GM19395 (cell line): Measurements from ENCODE around the gene COLQ.
"Not testable (repeated sequence)": the region's sequence is repeated elsewhere in the genome, so short reads cannot be mapped to it uniquely, and the experiment has no call there.

Experiments used
- ATAC-seq: cut with Tn5 transposase; IDR thresholded peaks from one replicate; pipeline ENCODE4 v1.9.1; 2021; ENCODE audit warnings: mild to moderate bottlenecking, moderate library complexity; ENCODE audit not compliant: unreplicated experiment

Gene COLQ

GRCh38 chr3:15521573-15521965, at the start of gene COLQ:
TSS of gene COLQ (minus strand) at chr3:15521706. CDS start at chr3:15521625, 81 bp downstream.
- no peak for ATAC-seq

DNA sequence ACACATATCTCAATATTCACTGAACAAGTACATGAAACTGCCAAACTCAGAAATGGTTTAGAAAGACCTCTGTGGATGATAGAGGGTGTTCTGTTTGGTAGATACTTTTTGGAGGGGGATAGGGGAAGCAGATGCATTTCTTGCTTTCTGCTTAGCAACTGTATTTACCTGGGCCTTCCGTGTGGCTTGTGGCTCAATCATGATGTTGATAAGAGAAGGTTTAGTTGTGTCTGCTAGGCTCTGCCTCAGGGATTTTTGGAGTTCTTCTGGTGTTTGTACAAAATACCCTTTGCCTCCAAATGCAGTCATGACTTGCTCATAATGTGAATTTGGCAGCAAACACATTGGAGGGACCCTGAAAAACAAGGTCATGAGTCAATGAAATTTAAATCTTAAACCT, 41.7 kb upstream of the COLQ start:
- no peak for ATAC-seq

DNA sequence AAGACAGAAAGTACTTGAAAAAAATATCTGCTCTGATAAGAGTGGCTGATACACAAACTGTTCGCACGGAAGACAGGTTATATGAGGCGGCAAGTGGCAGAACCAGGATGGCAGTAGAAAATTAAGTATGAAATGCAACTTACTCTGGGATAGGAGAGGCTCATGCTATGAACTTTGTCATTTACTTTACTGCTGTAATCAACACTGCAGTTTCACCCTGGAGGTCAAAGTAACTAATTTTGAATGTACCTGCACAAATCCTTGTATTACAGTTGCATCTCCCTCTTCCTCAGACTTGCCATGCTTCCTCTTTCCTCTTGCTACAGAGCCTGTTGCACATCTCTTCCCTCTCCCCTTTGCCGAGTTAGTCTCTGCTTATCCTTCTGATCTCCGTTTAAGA, 41.1 kb upstream of the COLQ start:
- no peak for ATAC-seq

DNA sequence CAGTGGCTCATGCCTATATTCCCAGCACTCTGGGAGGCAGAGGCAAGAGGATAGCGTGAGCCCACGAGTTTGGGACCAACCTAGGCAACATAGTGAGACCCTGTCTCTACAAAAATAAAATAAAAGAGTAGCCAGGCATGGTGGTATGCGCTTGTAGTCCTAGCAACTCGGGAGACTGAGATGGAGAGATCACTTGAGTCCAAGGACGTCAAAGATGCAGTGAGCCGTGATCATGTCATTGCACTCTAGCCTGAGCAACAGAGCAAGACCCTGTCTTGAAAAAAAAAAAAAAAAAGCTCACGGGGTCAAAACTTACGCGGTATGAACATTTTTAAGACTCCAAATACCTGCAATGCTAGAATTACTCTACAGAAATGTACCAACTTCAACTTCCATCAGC, 37.1 kb upstream of the COLQ start:
- no peak for ATAC-seq

GRCh38 chr3:15557511-15557946, 36.0 kb upstream of the COLQ start:
- peak; percentile 62 for ATAC-seq

DNA sequence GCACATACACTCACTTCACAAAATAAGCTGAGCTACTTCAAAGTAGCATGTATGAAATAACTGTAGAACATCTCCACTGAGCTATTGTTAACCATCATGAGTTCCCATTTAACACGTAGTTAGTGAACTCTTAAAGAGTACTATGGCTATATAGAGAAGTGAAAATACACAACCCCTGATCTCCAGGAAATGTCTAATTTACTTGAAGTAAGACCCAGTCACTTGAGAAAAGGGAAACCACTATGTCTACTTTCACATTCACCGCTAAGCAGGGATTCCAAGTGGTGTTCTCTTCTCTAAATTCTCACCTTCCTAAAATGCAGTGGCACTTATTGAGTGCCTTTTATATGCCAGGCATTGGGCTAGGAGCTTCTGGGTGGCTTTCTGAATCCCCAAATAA, 35.0 kb upstream of the COLQ start:
- ATAC-seq = peak; percentile 94

GRCh38 chr3:15553749-15554148, 32.2 kb upstream of the COLQ start:
- no peak for ATAC-seq

DNA sequence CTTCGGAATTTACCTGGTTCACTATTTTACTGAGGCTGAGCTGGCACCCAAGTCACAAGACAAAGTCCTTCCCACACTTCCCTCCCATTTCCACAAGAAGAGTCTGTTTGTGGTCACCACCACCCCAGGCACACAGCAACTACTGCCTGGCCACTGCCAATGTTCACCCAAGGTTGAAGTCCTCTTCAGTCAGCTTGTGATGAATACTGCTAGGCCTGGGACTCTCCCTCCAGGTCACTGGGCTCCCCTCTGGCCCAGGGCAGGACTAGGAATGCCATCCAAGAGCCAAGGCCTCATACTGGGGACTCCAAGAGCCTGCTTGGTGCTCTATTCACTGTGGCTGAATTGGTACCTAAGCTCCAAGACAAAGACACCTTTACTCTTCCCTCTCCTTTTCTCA, 30.4 kb upstream of the COLQ start:
- ATAC-seq = no peak

- no peak for ATAC-seq
Observed at GRCh38 chr3:15549846-15550245, 28.3 kb upstream of the COLQ start.

- no peak for ATAC-seq
Observed at GRCh38 chr3:15542614-15543013, 21.1 kb upstream of the COLQ start.

DNA sequence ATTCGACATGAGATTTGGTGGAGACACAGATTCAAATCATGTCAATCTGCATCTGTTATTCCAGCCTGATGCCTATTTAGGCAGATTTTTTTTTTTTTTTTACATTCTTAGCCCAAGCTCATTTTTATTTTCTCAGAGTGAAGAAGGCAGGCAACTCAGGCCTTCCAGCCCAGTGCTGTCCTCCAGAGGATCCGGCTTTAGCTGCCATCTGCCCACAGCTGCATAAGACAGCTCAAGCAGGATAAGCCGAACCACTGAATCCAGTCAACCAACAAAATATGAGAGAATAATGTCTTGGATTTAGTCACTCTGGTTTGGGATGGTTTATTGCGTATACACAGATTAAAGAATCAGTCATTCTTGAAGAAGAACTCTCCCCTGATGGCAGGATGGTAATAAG, 19.9 kb upstream of the COLQ start:
- ATAC-seq = no peak

DNA sequence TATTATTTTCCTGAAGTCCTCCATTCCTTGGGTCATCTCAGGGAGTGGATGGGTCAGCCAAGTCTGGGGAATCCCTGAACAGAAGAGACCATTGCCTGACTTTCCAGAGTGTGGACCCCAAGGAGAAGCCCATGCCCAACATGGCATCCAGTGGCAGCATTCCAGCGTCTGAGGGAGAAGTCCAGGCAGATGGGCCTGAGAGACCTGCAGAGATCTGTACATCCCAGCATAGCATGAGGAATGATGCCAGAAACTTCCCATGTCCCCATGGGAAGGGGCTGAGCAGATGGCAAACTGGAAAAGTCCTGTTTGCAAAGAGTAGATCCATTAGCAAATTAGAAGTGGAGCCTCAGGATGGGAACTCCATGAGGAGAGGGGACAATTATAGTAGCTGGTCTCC, 17.6 kb upstream of the COLQ start:
- no peak for ATAC-seq

DNA sequence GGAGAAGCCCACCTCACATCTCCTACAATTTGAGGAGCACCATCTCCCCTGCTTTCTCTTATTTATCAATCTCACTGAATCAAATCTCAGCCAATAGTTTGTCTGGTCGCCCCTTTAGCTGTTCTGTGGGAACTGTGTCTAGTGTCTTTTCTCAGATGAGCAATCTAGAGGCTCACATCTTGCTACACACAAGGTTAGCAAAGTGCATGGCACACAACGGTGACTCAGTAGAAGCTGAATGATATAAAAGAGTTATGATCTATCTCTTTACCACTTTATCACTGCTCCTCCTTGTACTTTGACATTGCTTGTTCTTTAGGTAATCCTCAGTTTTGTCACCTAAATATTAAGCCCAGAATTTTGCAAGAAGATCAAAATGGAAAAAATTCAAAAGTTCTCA, 16.8 kb upstream of the COLQ start:
- no peak for ATAC-seq

DNA sequence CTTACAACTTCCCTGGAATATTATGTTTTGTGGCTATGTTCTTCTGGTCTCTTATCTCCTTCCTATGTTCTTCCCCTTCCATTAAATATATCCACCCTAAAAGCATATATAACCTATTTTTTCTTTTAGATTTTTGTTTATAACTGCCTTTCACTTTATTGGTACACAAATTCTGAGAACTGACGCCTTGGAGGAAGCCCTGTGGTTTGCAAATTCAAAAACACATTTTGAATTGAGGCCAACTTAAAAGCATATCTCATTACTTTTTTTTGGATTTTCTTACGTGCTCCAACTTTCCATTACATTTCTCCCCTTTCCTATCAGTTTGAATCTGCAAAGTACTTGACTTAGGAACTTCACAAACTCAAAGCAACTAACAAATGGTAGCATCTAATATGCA, 15.3 kb upstream of the COLQ start:
- no peak for ATAC-seq

- no peak for ATAC-seq
Observed at GRCh38 chr3:15535732-15536131, 14.2 kb upstream of the COLQ start.

DNA sequence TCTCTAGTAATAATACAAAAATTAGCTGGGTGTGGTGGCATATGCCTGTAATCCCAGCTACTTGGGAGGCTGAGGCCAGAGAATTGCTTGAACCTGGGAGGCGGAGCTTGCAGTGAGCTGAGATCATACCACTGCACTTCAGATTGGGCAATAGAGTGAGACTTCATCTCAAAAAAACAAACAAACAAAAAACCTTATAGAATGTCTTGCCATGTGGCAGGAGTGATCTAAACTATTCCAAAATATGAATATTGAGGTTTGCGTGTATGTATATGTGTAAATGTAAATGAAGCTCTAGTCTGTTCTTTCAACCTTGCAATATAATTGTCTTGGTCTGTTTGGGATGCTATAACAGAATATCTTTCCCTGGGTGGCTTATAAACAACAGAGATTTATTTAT, 11.1 kb upstream of the COLQ start:
- not testable (repeated sequence) for ATAC-seq

DNA sequence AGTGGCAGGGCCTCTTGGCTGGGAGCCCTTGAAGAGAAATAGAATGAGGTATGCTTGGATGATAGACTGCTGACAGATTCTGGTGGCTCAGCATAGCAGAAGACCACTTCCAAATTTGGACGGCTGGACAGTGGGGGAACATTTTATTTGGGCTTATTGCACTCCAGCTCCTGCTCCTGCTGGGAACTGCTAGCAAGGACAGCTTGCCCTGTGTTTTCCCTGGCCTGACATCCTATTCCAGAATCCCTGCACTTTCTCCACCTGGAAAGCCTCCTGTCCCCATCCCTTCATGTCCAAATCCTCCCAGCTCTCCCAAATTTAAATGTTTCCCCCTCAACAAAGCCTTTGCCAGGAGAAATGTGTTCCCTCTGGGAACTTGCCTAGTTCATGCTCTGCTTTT, 9.8 kb upstream of the COLQ start:
- no peak for ATAC-seq

DNA sequence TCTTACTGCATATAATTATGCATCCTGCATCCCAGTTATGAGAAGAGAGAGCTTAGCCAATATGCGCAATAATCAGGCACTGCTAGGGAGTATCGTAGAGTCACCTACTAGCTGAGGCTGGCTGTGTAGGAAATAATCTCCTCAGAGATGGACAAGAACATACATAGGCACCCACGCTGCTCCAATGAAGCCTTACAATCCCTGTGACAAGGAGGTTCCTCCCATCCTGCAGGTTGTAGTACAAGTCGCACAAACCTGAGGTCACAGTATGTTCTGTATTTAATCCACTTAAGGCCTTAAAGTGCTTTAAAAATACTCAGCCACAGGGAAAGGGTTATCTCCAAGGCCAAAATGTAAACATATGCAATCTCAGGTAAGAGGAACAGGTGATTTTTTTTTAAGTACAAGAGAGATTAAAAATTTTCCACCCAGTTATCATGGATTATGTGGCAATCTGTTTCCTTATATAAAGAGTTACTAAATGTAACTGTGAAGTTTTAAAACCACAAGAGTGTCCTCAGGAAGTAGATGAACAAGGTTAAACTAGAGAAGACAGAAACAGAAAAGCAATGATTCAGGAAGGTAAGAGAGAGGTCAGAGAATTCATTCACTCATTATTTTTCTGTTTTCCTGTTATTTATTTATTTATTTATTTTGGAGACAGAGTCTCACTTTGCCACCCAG, 7.5 kb upstream of the COLQ start:
- no peak for ATAC-seq

DNA sequence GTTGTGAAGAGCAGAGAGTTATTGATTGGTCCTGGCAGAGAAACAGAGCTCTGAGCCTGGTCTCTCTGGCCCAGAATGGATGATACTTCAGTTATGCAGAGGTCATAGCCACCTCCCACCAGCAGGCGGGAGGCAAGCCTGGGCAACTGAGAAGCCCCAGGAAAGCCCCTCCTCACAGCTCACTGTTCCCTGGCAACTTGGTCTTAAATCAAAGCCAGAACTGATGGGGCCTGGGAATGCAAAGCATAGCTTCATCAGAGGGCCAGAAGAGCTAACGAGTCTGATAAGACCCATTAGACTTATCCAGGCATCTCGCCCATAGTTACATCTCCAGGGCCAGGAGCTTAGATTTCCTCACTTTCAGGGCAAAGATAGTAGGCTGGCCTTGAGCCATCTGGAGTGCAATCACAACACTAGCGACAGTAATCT, 5.5 kb upstream of the COLQ start:
- no peak for ATAC-seq

DNA sequence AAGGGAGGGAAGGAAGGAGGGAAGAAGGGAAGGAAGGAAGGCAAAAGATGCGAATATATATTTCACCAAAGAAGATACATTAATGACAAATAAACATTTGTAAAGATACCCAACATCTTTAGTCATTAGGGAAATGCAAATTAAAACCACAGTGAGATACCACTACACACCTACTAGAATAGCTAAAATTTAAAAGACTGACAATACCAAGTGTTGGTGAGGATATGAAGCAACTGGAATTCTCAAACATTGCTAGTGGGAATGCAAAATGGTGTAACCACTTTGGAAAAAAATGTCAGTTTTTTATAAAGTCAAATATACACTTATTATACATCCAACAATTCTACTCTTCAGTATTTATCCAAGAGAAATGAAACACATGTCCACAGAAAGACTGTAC, 4.3 kb upstream of the COLQ start:
- ATAC-seq = no peak

DNA sequence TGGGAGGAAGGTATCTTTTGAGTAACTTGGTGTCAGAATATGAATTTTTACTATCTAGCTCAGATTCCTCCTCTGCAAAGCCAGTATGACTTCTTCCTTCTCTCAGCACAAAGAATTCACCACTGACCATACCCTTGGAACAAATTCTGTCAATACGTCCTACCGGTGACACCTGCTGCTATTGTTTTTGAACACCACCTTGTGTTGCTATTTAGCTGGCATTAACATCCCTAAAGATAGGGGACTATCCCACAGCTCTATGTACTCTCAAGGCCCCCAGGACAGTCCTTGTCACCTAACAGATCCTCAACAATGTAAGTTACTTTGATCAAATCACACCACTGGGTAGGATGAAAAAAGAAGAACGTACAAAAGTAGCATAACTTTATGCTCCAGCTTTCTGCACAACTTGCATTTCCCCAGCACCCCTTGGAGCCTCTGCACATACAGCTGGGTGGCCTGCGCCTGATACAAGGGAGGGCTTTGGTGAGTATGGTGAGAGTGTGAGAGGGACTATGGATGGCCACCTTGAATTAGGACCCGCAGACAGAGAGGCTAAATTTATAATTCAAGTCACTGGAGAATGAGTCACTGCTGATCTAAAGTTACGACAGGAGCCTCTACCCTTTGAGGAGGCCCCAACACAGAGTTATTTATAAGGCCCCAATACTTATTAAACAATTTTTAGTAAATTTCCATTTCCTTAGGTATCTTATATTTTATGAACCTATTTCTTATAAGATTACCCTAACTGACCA, 2.3 kb upstream of the COLQ start:
- no peak for ATAC-seq

DNA sequence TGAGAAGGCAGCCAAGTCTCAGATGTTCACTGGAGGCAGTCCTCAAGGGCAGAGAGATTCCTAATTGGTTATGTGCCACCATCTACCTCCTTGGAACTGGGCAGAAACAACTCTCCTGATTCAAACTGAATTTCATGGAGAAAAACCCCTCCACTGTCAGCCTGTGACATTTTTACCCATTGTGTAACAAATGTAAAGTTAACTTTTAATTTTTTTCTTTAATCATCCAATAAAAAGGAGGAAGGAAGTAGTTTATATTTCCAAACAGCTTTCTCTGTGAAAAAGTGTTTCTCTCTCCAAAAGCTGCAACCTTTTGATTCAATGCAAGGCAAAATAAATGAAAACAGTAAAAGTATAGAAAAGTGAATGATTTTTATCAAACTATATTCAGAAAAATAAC, 510 bp upstream of the COLQ start:
- no peak for ATAC-seq
